Glomerular visceral epithelial cell (primary cell): ENCODE data around the gene SLC12A5.

Experiments
- DNase-seq: peaks from one replicate; pipeline ENCODE4 v3.0.0-alpha.2; 2016; ENCODE audit errors: extremely low spot score

Gene SLC12A5

DNA sequence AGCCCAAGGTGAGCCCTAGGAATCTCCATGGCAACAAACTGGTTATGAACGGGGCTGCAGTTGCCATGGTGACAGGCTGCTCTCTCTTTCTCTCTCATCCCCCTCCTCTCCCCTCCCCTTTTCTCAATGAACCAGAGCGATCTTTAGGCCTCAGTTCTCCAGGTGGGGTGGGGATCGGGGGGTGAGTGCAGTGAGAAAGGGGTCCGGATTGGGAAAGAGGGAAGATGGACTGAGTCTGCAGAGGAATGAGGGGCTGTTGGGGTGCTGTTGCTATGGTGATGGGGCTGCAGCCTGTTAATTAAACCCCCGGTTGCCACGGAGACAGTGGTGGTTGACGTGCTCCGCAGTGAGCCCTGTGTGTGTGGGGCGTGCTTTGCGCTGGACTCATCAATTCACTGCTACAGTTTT, 3.6 kb upstream of the SLC12A5 start:
- DNase-seq: no peak

- peak; percentile 64 for DNase-seq
Observed at GRCh38 chr20:46027245-46027853, 1.7 kb upstream of the SLC12A5 start.

DNA sequence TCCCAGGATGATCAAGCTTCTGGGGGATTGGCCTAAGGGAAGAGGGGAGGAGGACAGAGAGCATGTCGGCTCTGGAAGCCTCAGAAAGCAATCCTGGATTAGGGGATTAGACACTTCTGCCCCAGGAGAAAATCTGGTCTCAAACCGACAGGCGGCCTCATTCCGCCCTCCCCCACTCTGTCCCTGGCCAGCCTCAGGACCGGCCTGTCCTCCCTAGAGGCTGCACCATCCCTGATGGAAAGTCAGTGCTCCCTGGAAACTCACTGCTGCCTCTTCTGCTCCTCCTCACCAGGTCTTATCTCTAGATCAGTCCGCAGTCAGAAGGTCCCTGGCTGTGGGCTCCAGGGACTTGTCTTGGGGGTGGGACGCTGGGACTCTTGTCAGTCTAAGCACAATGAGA, 905 bp upstream of the SLC12A5 start:
- no peak for DNase-seq

- DNase-seq: no peak
Observed at GRCh38 chr20:46030284-46031013, 1.4 kb downstream of the SLC12A5 start.

GRCh38 chr20:46031014-46031569, 2.1 kb downstream of the SLC12A5 start:
- no peak for DNase-seq

DNA sequence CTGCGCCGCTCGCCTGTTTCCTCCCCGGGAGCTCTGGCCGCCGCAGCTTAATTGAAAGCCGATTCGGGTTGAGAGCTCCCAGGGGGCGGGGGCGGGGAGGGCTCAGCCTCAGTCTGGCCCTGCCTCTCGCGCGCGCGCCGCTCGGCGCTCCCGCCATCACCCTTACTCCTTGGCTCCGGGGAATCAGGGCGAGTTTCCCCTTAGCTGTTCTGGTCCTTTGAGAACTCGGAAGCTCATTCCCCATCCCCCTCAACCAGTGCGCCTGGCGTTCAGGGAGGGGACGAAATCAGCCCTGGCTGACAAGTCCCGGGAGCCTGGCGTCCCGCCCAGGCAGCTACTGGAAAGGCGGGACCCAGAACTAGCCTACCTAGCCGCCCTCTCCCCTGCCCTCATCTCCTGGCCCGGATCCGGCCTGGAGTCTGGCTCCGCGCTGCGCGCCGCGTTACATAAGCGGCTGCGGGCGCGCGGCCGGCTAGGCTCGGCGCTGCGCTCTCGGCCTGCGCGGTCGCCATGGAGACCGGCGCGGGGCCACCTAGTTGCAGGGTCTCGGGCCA, 2.8 kb downstream of the SLC12A5 start:
- DNase-seq: peak; percentile 16

- no peak for DNase-seq
Observed at GRCh38 chr20:46034039-46034438, 5.0 kb downstream of the SLC12A5 start.

DNA sequence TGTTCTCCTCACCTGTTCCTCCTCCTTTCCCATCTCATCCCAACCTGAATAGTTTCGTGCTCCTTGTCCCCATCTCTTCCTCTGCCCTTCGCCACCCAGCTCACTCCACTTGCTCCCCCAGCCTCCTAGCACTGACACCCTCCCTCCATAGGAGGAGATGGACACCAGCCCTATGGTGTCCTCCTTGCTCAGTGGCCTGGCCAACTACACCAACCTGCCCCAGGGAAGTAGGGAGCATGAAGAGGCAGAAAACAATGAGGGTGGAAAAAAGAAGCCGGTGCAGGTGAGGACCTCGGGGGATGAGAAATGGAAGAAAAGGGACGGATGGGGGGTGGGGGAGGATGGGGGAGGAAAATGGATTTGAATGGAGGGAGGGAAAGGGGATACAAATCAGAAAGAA, 6.2 kb downstream of the SLC12A5 start:
- DNase-seq: no peak

GRCh38 chr20:46035713-46036112, 6.7 kb downstream of the SLC12A5 start:
- DNase-seq: no peak

DNA sequence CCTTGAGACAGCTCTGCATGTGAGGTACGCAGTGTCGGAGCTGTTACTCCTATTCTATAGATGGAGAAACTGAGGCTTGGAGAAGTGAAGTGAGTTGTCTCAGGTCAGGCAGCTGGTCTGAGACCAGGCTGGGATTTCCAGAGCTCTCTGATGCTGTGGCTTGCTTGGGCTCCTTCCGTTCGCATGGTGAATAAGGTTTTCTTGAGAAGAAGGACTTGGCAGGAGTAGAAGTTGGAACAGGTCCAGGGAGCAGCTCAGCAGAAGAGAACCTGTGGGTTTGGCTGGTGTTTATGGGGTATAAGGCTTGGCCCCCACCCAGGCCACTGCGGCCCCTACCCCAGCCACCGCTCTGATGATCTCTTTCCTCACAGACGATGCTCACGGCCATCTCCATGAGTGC, 7.4 kb downstream of the SLC12A5 start:
- no peak for DNase-seq

DNA sequence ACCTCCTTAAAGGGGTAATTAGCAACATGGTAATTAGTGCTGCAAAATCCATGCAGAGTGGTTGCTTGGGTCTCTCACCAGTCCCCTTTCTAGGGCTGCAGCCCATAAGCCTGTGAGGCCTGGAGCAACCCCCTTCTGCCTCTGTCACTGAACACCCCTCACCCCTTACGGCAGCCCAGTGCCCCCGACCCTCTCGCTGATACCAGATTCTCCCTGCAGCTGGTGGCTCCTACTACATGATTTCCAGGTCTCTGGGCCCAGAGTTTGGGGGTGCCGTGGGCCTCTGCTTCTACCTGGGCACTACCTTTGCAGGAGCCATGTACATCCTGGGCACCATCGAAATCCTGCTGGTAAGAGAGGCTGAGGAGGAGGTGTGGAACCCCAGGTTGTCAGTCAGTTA, 8.0 kb downstream of the SLC12A5 start:
- no peak for DNase-seq

- peak; percentile 56 for DNase-seq
Observed at GRCh38 chr20:46040902-46041535, 12.0 kb downstream of the SLC12A5 start.

DNA sequence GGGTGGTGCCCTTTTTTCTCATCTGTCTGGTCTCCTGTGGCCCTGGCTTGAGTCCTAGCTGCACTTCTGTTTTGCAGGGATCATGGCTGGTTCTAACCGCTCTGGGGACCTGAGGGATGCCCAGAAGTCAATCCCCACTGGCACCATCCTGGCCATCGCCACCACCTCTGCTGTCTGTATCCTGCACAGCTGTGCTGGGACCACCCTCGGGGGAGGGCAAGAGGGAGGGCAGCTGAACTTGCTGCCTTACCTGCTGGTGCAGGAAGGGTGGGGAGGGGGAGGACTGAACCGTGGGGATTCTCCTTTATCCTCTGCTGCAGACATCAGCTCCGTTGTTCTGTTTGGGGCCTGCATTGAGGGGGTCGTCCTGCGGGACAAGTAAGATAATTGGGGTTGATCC, 14.5 kb downstream of the SLC12A5 start:
- DNase-seq: no peak

- no peak for DNase-seq
Observed at GRCh38 chr20:46044896-46045295, 15.9 kb downstream of the SLC12A5 start.

DNA sequence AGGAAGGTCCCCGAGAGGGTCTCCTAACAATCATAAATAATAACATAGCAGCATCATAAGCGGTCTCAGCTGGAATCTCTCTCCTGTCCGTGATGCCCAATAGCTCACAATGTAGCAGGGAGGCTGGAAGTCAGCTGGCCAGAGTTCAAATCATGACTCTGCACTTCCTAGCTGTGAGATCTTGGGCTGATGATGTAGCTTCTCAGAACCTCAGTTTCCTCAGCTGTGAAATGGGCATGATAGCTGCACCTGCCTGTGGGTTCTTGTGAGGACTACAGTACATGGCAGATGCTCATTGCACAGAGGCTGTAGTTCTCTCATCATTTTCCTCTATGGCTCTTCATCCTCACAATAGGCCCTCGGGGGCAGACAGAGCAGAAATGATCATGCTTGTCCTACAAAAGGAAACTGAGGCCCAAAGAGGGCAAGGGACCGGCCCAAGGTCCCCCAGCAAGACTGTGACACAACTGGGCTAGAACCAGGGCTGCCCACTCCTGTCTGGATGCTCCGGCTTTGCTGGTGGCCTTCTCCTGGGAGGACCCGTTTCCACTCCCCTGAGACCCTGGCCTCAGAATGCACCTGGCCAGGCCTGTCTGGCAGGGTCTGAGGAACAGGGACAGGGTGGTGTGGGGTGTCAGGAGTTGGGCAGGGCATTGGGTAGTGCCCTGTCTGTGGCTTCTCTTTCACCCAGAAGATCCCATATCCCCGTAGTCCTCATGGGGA, 17.7 kb downstream of the SLC12A5 start:
- no peak for DNase-seq

DNA sequence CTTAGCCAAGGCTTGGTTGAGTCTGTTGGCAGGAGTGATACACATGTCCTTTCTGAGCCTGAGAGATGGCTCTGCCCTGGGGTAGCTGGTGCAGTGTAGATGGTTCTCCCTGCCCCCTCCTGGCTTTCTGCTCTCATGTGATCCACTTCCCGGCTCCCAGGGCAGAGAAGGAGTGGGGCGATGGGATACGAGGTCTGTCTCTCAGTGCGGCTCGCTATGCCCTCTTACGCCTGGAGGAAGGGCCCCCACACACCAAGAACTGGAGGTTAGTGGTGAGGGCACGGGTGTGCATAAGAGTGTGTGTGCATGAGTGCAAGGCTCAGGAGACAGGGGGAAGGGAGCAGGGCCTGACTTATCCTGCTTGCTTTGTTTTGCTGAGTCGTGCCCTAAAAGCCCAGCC, 18.8 kb downstream of the SLC12A5 start:
- DNase-seq: no peak

- DNase-seq: no peak
Observed at GRCh38 chr20:46049190-46049589, 20.2 kb downstream of the SLC12A5 start.

- no peak for DNase-seq
Observed at GRCh38 chr20:46049815-46050214, 20.8 kb downstream of the SLC12A5 start.

- no peak for DNase-seq
Observed at GRCh38 chr20:46050444-46050843, 21.4 kb downstream of the SLC12A5 start.

- no peak for DNase-seq
Observed at GRCh38 chr20:46050885-46051284, 21.9 kb downstream of the SLC12A5 start.

DNA sequence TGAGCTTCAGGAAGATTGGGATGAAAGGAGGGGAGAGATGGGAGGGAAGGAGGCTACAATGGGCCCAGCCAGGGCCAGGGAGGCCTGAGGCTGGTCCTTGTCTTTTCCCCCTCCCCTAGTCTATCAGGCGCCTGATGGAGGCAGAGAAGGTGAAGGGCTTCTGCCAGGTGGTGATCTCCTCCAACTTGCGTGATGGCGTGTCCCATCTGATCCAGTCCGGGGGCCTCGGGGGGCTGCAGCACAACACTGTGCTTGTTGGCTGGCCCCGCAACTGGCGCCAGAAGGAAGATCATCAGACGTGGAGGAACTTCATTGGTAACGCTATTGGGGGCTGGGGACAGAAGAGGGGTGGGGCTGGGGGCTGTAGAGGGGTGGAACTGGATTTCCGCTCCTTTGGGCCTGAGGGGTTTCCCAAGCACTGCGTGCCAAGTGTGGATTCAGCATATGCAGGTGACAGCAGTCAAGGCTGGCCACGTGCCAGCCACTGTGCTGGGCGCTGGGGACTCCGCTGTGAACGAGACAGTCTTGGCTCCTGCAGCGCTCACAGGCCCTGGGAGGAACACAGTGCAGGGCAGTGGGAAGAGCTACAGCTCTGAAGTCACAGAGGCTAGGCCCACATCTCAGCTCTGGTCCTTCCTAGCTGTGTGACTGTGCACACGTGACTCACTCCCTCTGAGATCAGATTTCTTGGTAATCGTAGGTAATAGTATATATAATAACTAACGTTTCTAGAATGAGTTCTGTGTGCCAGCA, 22.7 kb downstream of the SLC12A5 start:
- no peak for DNase-seq
